HepG2 (cell line): ENCODE results near the gene SLX9. TPM values are rescaled to one million over a fixed set of nuclear protein-coding genes. Genes with fewer than 3 reads are reported as not detected.

Experiments used
- ATAC-seq: fragments of 200-7000 bp; cut with Tn5 transposase; 3 replicates; pipeline ENCODE4 v1.9.1; 2020; ENCODE audit warnings: mild to moderate bottlenecking, moderate library complexity
- BruUV-seq: library from RNA; stranded (reverse); fragments of 400-500 nt; replicated peaks from 2 replicates; lab custom pipeline; 2021; lab: Mats Ljungman, UMichigan
- CTCF ChIA-PET: fragments of 300-600 bp; formaldehyde crosslinking; extraction: SDS; loops from one replicate; lab custom pipeline; 2021; ENCODE audit warnings: low total read pairs, inconsistent platforms, low intra/inter-chr PET ratio; lab: Yijun Ruan, JAX
- POLR2A ChIA-PET: fragments of 350-600 bp; sonication (Branson Sonifier 250); formaldehyde crosslinking; loops from one replicate; lab custom pipeline; 2020; ENCODE audit warnings: antibody characterized with exemption, inconsistent platforms; lab: Yijun Ruan, JAX
- DNase-seq: peaks from one replicate; pipeline ENCODE4 v3.0.0-alpha.2; 2015; ENCODE audit warnings: low spot score
- FAIRE-seq: peaks from 3 replicates; lab custom pipeline; 2011; peaks lifted over from hg19 to GRCh38; lab: Jason Lieb, UNC
- H2AFZ ChIP-seq: one replicate; pipeline ENCODE4 v1.6.1; 2011; ENCODE audit warnings: low read length, inconsistent platforms
- H3K27ac ChIP-seq: fragments of 300-600 bp; 3 replicates; pipeline ENCODE4 v1.8.0; 2011; ENCODE audit warnings: mixed run types, mild to moderate bottlenecking, mixed read lengths, low read length, inconsistent platforms; ENCODE audit not compliant: insufficient read depth; ENCODE audit errors: extremely low read length
- H3K27me3 ChIP-seq, 2 experiments: fragments of 200-600 bp in 1 of 2; 2 replicates in 1 of 2; 3 replicates in 1 of 2; pipeline versions ENCODE4 v1.6.0 to v1.8.0; 2011; ENCODE audit warnings: low read length in 2 of 2, mild to moderate bottlenecking in 2 of 2, moderate library complexity in 2 of 2, inconsistent platforms in 1 of 2; ENCODE audit not compliant: insufficient read depth in 2 of 2, control insufficient read depth in 1 of 2
- H3K36me3 ChIP-seq, 2 experiments: fragments of 200-600 bp in 1 of 2; replicated peaks in 1 of 2; 2 replicates in 1 of 2; 3 replicates in 1 of 2; pipeline versions ENCODE4 v1.5.1 to v1.8.0; 2011; ENCODE audit warnings: low read length in 2 of 2, inconsistent platforms in 1 of 2; ENCODE audit not compliant: insufficient read depth in 2 of 2, control insufficient read depth in 1 of 2
- H3K4me1 ChIP-seq: 2 replicates; pipeline ENCODE4 v1.5.1; 2012; ENCODE audit warnings: low read length, inconsistent platforms; ENCODE audit not compliant: insufficient read depth
- H3K4me2 ChIP-seq: 2 replicates; pipeline ENCODE4 v1.6.0; 2011; ENCODE audit warnings: low read depth, low read length, inconsistent platforms
- H3K4me3 ChIP-seq, 3 experiments: fragments of 200-600 bp in 1 of 3; sonication (generic), shearing (Covaris generic) in 1 of 3; replicated peaks in 1 of 3; 2 replicates each; pipeline ENCODE4 v1.5.1; 2011 to 2016; ENCODE audit warnings: low read length in 3 of 3, inconsistent platforms in 2 of 3, low read depth in 2 of 3, mild to moderate bottlenecking in 2 of 3, control low read depth in 1 of 3, mixed read lengths in 1 of 3; ENCODE audit not compliant: insufficient read depth in 1 of 3
- H3K79me2 ChIP-seq: one replicate; pipeline ENCODE4 v1.6.1; 2011; ENCODE audit warnings: low read length, inconsistent platforms; ENCODE audit not compliant: insufficient read depth
- H3K9ac ChIP-seq: 2 replicates; pipeline ENCODE4 v1.6.0; 2011; ENCODE audit warnings: mild to moderate bottlenecking, low read depth, low read length, inconsistent platforms; ENCODE audit not compliant: insufficient read depth
- H3K9me3 ChIP-seq: 2 replicates; pipeline ENCODE4 v1.5.1; 2012; ENCODE audit warnings: mild to moderate bottlenecking, low read length
- H4K20me1 ChIP-seq: 2 replicates; pipeline ENCODE4 v1.6.0; 2011; ENCODE audit warnings: inconsistent platforms, mild to moderate bottlenecking, low read length, moderate library complexity; ENCODE audit not compliant: insufficient read depth
- ADNP ChIP-seq: sonication (generic); formaldehyde crosslinking; IDR thresholded peaks from 2 replicates; pipeline ENCODE4 v1.4.0; 2020; ENCODE audit warnings: missing genetic modification reagents
- CHD2 ChIP-seq: IDR thresholded peaks from 2 replicates; pipeline ENCODE4 v1.6.1; 2011; ENCODE audit warnings: low read depth, low read length, improper control_type of control experiment
- FOXA1 ChIP-seq, 2 experiments: fragments of 450-650 bp in 1 of 2; sonication (generic) in 1 of 2; formaldehyde crosslinking in 1 of 2; IDR thresholded peaks; 2 replicates each; pipeline versions ENCODE4 v1.4.0 to v1.6.1; 2016 to 2020; ENCODE audit warnings: missing genetic modification reagents in 1 of 2
- KDM3A ChIP-seq: IDR thresholded peaks from 2 replicates; pipeline ENCODE4 v1.6.1; 2018; ENCODE audit warnings: low read depth, missing compliant biosample characterization
- RBM22 ChIP-seq: fragments of 200-400 bp; formaldehyde crosslinking; optimal IDR thresholded peaks from 2 replicates; pipeline ENCODE3; 2017; ENCODE audit warnings: mild to moderate bottlenecking, low read length, moderate library complexity
- SMC3 ChIP-seq: IDR thresholded peaks from 2 replicates; pipeline ENCODE4 v1.6.1; 2011; ENCODE audit warnings: low read length, improper control_type of control experiment
- THAP11 ChIP-seq: IDR thresholded peaks from 2 replicates; pipeline ENCODE4 v1.6.1; 2016; ENCODE audit warnings: missing biosample characterization, missing genetic modification reagents
- ZBTB38 ChIP-seq: sonication (generic); formaldehyde crosslinking; IDR thresholded peaks from 2 replicates; pipeline ENCODE4 v1.5.1; 2020; ENCODE audit warnings: mild to moderate bottlenecking, missing genetic modification reagents
- ZNF383 ChIP-seq: sonication (generic); formaldehyde crosslinking; IDR thresholded peaks from 2 replicates; pipeline ENCODE4 v1.4.0; 2020; ENCODE audit warnings: missing genetic modification reagents, mild to moderate bottlenecking, borderline replicate concordance
- ZNF569 ChIP-seq: sonication (generic); formaldehyde crosslinking; IDR thresholded peaks from 2 replicates; pipeline ENCODE4 v1.5.0; 2020; ENCODE audit warnings: mild to moderate bottlenecking, missing genetic modification reagents, moderate library complexity, borderline replicate concordance
- ZNF7 ChIP-seq: IDR thresholded peaks from 2 replicates; pipeline ENCODE4 v1.6.1; 2016; ENCODE audit warnings: missing biosample characterization, missing genetic modification reagents
- ZNF75D ChIP-seq: sonication (generic); formaldehyde crosslinking; IDR thresholded peaks from 2 replicates; pipeline ENCODE4 v1.8.1; 2023; ENCODE audit warnings: missing genetic modification reagents, mild to moderate bottlenecking, borderline replicate concordance
- ZNF816 ChIP-seq: sonication (generic); formaldehyde crosslinking; IDR thresholded peaks from 2 replicates; pipeline ENCODE4 v1.8.0; 2022; ENCODE audit warnings: missing genetic modification reagents, mild to moderate bottlenecking, borderline replicate concordance
- ZXDC ChIP-seq: sonication (generic); formaldehyde crosslinking; IDR thresholded peaks from 2 replicates; pipeline ENCODE4 v1.5.0; 2020; ENCODE audit warnings: mild to moderate bottlenecking, missing genetic modification reagents
- whole genome bisulfite sequencing: methylation state at CpG from one replicate; pipeline ENCODE4 v1.1.6; 2017; ENCODE audit warnings: low lambda C conversion rate; 5-methylcytosine and 5-hydroxymethylcytosine counted together
- in situ Hi-C: cut with HindIII; loops from 2 replicates; pipeline ENCODE4 v1.10.0; 2017; ENCODE audit warnings: low pct_unique_long_range_greater_than_20kb; ENCODE audit not compliant: extremely low pct_ligation_motif_present
- intact Hi-C: fragments of 100-400 bp; cut with micrococcal nuclease; formaldehyde crosslinking; loops from one replicate; pipeline ENCODE4 v1.10.0; 2022; ENCODE audit not compliant: unreplicated experiment
- polyA plus RNA-seq, 8 experiments: library from polyadenylated mRNA; depleted of rRNA in 3 of 8; stranded (reverse) in 7 of 8; unstranded in 1 of 8; fragments of >200 nt; fragmentation: Illumina TruSeq in 4 of 8; extraction: Trizol in 4 of 8; gene quantifications; 2 replicates each; pipeline versions ENCODE4 v1.2.1 to v1.2.3, GENCODE V29; 2011 to 2016; ENCODE audit warnings: low read depth in 4 of 8, missing spikeins in 1 of 8, mixed read lengths in 1 of 8; ENCODE audit not compliant: insufficient read depth in 1 of 8
- total RNA-seq, 5 experiments: library from RNA; depleted of rRNA; stranded (reverse); fragments of >200 nt; fragmentation: Illumina TruSeq; extraction: Trizol; gene quantifications; 2 replicates each; pipeline ENCODE4 v1.2.3, GENCODE V29; 2016; ENCODE audit warnings: low read depth in 1 of 5

Gene SLX9
- total and polyA plus RNA-seq, 2 of the 13 experiments (the other 11 are each of a cell fraction or from before 2014, with no cell fraction given): 21.0 to 47.1 TPM

- no peak for TF ChIP-seq ADNP
- no peak for TF ChIP-seq ZNF7 (CRISPR knock-in tag)
- TF ChIP-seq ZNF75D (CRISPR knock-in tag): no peak
These were observed 76.7 kb downstream of the SLX9 start (continued) for GRCh38 chr21:45016406-45017038.

GRCh38 chr21:45017039-45017960 lies 77.5 kb downstream of the SLX9 start:
- ChIA-PET CTCF (no interaction called here), POLR2A (interaction anchor here (1.0 to 7.0 kb wide), 2 partner anchors 14 to 32 kb away, joined by 3 to 141 read pairs; no protein-coding TSS in a partner anchor)
- no TSS peak for BruUV-seq
- Histone ChIP-seq H3K27ac (no peak overlapping the region), H3K27me3 (peaks cover 0 to 16% of the 10 kb centered on the region in 2 experiments; a peak in 1 of 5 replicates), H3K4me1 (peaks cover 77% of the 10 kb centered on the region), H3K4me2 (no peak overlapping the region), H2AFZ (no peak overlapping the region), H3K36me3 (no peaks in the 10 kb centered on the region), H4K20me1 (no peaks in the 10 kb centered on the region), H3K4me3 (no peak overlapping the region), H3K9ac (no peak overlapping the region), H3K9me3 (no peaks in the 10 kb centered on the region), H3K79me2 (no peaks in the 10 kb centered on the region)
- WGBS: 69% methylated on average over 14 of the region's 15 CpGs
- FAIRE-seq: no peak
- no peak for ATAC-seq
- intact Hi-C loops: loop anchor here (10.0 kb wide), 1 partner anchor 58 kb away; the partner anchor contains the start of gene ADARB1
- in situ Hi-C loops: no loop called here
- TF ChIP-seq ZBTB38 (no peak), ZNF383 (CRISPR knock-in tag) (no peak), ZXDC (CRISPR knock-in tag) (no peak), ZNF816 (CRISPR knock-in tag) (no peak), THAP11 (CRISPR knock-in tag) (no peak), SMC3 (no peak), CHD2 (no peak), ZNF569 (CRISPR knock-in tag) (no peak), RBM22 (no peak), FOXA1 (IDR thresholded peaks at IDR 0.05) (no peak), FOXA1 (CRISPR knock-in tag; IDR thresholded peaks at IDR 0.05) (no peak), KDM3A (CRISPR knock-in tag) (no peak)
- no peak for DNase-seq
